GM15510 (cell line): ENCODE results near the gene CLN3.

Experiments used
- POLR2A ChIP-seq: IDR thresholded peaks from 3 replicates; pipeline ENCODE4 v1.6.1; 2011; ENCODE audit warnings: borderline replicate concordance; ENCODE audit not compliant: insufficient read length; ENCODE audit errors: extremely low read depth

The CLN3 gene

GRCh38 chr16:28524681-28525171 is 32.9 kb upstream of the CLN3 start:
- no peak for TF ChIP-seq POLR2A

GRCh38 chr16:28522792-28523191 is 30.9 kb upstream of the CLN3 start:
- TF ChIP-seq POLR2A, result no peak

DNA sequence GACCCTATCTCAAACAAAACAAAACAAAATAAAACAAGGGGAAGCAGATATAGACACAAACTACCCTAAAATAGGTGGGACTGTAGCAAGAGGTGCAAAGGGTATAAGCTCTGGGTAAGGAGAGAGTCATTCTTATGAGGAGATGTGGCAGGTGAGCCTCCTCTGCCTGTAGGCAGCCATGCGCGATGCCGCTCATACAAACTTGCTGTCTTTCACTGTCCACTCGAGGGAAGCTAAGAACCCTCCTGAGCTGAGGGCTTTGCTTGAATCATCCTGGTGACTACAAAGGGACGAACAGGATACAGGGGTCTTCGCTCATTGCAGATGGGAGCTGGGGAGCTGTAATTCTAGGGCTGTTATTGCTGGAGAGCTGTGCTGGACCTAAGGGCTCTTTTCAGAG is 29.6 kb upstream of the CLN3 start:
- no peak for TF ChIP-seq POLR2A

GRCh38 chr16:28520672-28521071 is 28.8 kb upstream of the CLN3 start:
- no peak for TF ChIP-seq POLR2A

DNA sequence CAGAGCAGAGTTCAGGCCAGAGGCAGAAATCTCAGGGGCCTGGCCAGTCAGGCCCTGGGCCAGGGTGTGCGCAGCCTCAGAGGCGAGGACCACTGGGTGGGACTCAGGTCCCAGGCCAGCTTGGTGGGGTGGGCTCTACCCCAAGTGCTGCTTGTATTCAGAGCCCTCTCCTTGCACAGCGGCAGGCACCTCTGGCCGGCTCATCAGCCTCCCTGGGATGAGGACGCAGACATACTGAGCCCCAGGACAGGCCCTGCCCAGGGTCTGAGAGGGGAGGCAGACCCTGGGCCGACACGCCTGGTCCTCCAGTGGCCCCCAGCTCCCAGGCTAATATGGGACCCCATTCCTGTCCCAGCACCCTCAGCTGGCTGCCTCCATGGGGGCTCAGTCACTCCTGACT is 22.4 kb upstream of the CLN3 start:
- TF ChIP-seq POLR2A, result no peak

- TF ChIP-seq POLR2A, result no peak
Measured at GRCh38 chr16:28513484-28514181, 21.8 kb upstream of the CLN3 start.

DNA sequence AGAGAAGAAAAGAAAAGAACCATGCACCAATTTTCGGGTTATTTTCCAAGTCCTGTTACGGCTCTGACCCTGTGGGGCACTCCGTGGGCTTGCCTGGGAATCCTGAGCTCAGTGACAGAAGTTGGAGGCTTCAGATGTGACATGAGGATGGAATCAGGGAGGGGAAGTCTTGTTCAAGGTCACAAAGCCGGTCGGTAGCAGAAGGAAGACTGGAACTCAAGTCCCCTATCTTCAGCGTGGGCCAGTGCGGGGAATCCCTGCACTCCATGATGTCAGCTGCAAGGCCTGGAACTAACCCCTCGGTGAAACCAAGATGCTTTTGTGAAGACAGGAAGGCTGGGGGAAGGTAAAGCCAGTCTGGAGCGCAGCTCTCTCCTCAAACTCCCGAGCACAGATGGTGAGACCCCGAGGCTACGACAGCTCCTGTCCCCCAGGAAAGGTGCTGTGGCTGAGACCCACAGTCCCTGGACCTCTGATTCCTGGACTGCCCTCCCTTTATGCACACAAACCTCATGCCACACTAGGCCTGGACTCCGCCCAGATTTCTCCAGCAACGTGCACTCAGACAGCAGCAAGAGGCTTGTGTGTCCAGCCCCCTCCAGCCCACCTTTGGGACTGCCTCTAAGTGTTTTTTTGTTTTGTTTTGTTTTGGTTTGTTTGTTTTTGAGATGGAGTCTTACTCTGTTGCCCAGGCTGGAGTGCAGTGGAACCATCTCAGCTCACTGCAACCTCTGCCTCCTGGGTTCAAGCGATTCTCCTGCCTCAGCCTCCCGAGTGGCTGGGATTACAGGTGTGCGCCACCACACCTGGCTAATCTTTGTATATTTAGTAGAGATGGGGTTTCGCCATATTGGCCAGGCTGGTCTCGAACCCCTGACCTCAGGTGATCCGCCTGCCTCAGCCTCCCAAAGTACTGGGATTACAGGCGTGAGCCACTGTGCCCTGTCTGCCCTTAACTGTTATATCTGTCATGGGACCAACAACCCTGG is 20.2 kb upstream of the CLN3 start:
- TF ChIP-seq POLR2A, result no peak

- no peak for TF ChIP-seq POLR2A
Measured at GRCh38 chr16:28511031-28511430, 19.2 kb upstream of the CLN3 start.

GRCh38 chr16:28505489-28506137 is 13.7 kb upstream of the CLN3 start:
- no peak for TF ChIP-seq POLR2A

DNA sequence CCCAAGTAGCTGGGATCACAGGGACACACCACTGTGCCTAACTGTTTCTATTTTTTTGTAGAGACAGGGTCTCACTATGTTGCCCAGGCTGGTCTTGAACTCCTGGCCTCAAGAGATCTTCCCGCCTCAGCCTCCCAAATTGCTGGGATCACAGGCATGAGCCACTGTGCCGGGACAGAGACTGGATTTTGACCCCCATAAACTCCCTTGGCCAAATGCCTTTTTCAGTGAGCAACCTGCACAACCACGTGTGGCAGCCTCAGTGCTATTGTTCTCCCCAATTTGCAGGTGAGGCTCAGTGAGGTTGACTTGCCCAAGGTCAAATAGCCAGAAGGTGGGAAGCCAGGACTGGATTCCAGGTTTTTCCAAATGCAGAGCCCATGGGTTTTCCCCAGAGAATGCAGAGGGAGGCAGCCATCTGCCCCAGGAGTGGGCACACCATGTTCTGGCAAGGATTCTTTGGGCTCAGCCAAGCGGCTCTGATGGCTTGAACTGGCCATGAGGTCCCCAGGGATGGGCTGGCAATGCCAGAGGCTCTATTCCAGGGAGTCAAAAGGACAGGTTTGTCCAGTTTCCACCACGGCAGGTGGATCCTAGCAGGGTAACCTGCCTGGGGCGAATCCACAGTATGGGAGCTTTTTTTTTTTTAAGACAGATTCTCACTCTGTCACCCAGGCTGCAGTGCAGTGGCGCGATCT is 13.0 kb upstream of the CLN3 start:
- no peak for TF ChIP-seq POLR2A

DNA sequence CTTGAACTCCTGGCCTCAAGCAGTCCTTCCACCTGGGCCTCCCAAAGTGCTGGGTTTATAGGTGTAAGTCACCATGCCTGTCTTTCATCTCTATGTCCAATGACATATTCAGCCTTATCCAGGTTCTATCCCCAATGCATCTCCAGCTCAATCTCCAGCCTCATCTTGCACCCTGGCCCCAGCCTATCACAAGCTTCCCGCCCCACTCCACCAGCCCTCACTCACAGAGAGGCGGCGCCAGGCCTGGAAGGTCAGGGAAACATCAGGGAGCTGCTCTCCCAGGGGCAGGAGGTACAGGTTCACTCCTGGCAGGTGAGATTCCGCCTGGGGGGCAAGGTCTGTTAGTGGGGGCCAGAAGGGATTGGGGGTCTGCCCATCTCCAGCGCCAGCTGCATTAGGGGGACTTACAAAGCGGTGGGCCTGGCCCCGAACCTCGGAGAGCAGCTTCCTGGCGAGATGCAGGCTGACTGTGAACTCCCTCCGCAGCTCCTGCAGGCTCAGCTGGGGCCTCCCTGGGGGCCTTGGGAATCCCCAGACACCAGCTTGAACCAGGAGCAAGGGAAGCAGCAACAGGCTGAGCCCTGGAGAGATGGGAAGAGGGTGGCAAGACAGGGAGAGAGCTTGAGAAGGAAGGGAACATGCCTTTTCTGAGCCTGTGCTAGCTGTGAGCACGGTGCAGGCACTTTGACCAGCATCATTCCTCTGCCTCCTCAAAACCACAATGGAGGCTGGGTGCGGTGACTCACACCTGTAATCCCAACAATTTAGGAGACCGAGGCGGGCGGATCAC is 11.8 kb upstream of the CLN3 start:
- TF ChIP-seq POLR2A, result no peak

GRCh38 chr16:28502290-28502689 is 10.4 kb upstream of the CLN3 start:
- no peak for TF ChIP-seq POLR2A
